Tibial artery (tissue), 4 donors: ENCODE data around the gene ABHD18.
"Not testable (repeated sequence)": the region's sequence is repeated elsewhere in the genome, so short reads cannot be mapped to it uniquely, and the experiment has no call there.

Experiments
- DNase-seq, 2 donors: peaks; one replicate each; pipeline ENCODE4 v3.0.0-alpha.2; 2019
- H3K27ac ChIP-seq, 2 donors: fragments of 200-600 bp; sonication (generic) in 1 of 2; 1 replicate in 1 of 2; 2 replicates in 1 of 2; pipeline ENCODE4 v1.5.1; 2018 to 2019; ENCODE audit warnings: mild to moderate bottlenecking in 1 of 2
- H3K27me3 ChIP-seq, 2 donors: fragments of 200-600 bp; sonication (generic) in 1 of 2; one replicate each; pipeline versions ENCODE4 v1.5.1 to v1.6.0; 2016 to 2019
- H3K36me3 ChIP-seq, 3 donors: fragments of 200-600 bp; sonication (generic) in 2 of 3; one replicate each; pipeline ENCODE4 v1.5.1; 2016 to 2019; ENCODE audit warnings: mild to moderate bottlenecking in 2 of 3
- H3K4me1 ChIP-seq, 4 donors: fragments of 200-600 bp; sonication (generic) in 2 of 4; 1 replicate in 3 of 4; 2 replicates in 1 of 4; pipeline ENCODE4 v1.5.1; 2016 to 2019
- H3K4me3 ChIP-seq, 2 donors: fragments of 200-600 bp; sonication (generic) in 1 of 2; 1 replicate in 1 of 2; 2 replicates in 1 of 2; pipeline ENCODE4 v1.5.1; 2018 to 2019; ENCODE audit warnings: mild to moderate bottlenecking in 2 of 2
- H3K9me3 ChIP-seq, 3 donors: fragments of 200-600 bp; sonication (generic) in 1 of 3; one replicate each; pipeline ENCODE4 v1.5.1; 2016 to 2019
- intact Hi-C: fragments of 100-400 bp; cut with DNase I; formaldehyde crosslinking; loops from one replicate; pipeline ENCODE4 v1.15.0; 2023; ENCODE audit warnings: low total_unique reads
- TF ChIP-seq, protein P1 (sequence below), 2 experiments: fragments of 200-600 bp in 1 of 2; fragments of 450-650 bp in 1 of 2; IDR thresholded peaks; one replicate each; pipeline ENCODE4 v1.5.1; 2017 to 2019; ENCODE audit warnings: antibody characterized with exemption in 2 of 2, mild to moderate bottlenecking in 1 of 2, moderate library complexity in 1 of 2

The ABHD18 gene

DNA sequence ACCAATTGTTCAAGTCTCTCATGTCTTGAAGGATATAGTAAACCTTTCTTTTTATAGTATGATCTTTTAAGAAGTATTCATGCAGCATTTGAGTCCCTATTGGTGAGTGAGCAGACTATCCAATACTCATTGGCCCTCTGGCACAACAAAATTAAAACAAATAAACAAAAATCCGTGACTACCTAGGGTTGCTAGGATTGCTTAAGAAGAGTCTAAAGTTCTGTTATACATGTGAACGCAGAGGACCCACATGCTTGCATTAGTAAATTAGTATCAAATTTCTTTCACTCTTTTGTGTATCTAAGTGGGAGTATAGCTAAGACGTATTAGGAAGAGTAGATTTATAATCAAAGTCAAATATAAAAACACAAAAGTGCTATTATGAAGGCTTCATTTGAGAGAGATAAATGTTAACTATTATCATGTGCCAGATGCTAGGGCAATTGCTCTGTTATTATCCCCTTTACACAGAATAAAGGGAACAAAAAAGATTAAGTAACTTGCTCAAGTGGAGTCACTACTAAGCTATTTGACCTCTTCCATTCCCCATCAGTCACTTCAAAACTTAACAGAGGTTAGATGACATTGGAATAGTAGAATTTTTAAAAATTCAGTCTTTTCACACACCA is 66.7 kb downstream of the ABHD18 start:
- Histone ChIP-seq H3K9me3 (no peaks in the 10 kb centered on the region), H3K36me3 (peaks cover 21 to 49% (median 30%) of the 10 kb centered on the region in 3 donors), H3K27me3 (no peaks in the 10 kb centered on the region), H3K27ac (no peak overlapping the region), H3K4me3 (no peak overlapping the region), H3K4me1 (no peaks in the 10 kb centered on the region)
- intact Hi-C loops, result no loop called here
- no peak for DNase-seq
- TF ChIP-seq, protein P1, sequence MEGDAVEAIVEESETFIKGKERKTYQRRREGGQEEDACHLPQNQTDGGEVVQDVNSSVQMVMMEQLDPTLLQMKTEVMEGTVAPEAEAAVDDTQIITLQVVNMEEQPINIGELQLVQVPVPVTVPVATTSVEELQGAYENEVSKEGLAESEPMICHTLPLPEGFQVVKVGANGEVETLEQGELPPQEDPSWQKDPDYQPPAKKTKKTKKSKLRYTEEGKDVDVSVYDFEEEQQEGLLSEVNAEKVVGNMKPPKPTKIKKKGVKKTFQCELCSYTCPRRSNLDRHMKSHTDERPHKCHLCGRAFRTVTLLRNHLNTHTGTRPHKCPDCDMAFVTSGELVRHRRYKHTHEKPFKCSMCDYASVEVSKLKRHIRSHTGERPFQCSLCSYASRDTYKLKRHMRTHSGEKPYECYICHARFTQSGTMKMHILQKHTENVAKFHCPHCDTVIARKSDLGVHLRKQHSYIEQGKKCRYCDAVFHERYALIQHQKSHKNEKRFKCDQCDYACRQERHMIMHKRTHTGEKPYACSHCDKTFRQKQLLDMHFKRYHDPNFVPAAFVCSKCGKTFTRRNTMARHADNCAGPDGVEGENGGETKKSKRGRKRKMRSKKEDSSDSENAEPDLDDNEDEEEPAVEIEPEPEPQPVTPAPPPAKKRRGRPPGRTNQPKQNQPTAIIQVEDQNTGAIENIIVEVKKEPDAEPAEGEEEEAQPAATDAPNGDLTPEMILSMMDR (IDR thresholded peaks at IDR 0.05), result no peak

DNA sequence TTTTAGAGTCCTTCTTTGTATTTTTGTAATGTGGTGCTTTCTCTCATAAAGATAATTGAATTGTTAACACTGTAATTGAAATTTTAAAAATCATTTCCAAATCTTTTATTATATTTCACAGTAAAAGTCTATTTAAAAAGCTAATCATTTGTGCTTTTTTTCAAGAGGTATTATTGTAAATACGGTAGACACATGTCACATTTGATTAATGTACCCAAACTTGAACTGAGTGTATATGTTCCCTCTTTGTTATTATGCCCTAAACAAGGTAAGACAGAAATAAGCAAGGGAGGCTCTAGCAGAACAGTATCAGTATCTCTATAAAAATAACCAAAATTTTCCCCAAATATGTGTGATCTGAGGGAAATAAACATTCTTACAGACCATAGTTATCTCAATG is 74.4 kb downstream of the ABHD18 start:
- TF ChIP-seq, protein P1 (IDR thresholded peaks at IDR 0.05), result no peak
- DNase-seq, result no peak
- Histone ChIP-seq H3K4me1 (no peaks in the 10 kb centered on the region), H3K27ac (no peak overlapping the region), H3K4me3 (no peak overlapping the region), H3K36me3 (no peaks in the 10 kb centered on the region), H3K27me3 (no peaks in the 10 kb centered on the region), H3K9me3 (no peaks in the 10 kb centered on the region)
- intact Hi-C loops, result no loop called here

DNA sequence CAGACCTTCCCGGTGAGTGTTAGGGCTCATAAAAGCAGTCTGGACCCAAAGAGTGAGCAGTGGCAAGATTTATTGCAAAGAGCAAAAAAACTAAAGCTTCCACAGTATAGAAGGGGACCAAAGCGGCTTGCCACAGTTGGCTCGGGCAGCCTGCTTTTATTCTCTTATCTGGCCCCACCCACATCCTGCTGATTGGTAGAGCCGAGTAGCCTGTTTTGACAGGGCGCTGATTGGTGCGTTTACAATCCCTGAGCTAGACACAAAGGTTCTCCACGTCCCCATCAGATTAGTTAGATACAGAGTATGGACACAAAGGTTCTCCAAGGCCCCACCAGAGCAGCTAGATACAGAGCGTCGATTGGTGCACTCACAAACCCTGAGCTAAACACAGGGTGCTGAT is 81.8 kb downstream of the ABHD18 start:
- H3K27ac ChIP-seq, H3K27me3 ChIP-seq, intact Hi-C loops, H3K9me3 ChIP-seq, H3K4me1 ChIP-seq, H3K36me3 ChIP-seq, H3K4me3 ChIP-seq, DNase-seq: not testable (repeated sequence)

DNA sequence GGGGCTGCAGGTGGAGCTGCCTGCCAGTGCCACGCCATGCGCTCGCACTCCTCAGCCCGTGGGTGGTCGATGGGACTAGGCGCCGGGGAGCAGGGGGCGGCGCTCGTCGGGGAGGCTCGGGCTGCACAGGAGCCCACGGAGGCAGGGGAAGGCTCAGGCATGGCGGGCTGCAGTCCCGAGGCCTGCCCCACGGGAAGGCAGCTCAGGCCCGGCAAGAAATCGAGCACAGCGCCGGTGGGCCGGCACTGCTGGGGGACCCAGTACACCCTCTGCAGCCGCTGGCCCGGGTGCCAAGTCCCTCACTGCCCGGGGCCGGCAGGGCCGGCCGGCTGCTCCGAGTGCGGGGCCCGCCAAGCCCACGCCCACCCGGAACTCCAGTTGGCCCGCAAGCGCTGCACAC is 82.3 kb downstream of the ABHD18 start:
- H3K9me3 ChIP-seq, H3K4me3 ChIP-seq, DNase-seq, H3K36me3 ChIP-seq, intact Hi-C loops, H3K4me1 ChIP-seq, H3K27me3 ChIP-seq, H3K27ac ChIP-seq: not testable (repeated sequence)

DNA sequence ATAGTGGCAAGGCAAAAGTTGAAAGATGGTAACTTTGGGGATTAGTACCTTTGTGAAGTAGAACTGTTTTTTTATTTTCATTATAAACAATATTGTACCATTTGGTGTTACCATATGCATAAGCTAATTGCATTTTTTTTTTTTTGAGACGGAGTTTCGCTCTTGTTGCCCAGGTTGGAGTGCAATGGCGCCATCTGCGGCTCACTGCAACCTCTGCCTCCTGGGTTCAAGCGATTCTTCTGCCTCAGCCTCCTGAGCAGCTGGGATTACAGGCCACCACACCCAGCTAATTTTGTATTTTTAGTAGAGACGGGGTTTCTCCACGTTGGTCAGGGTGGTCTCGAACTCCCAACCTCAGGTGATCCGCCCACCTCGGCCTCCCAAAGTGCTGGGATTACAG is 86.0 kb downstream of the ABHD18 start:
- H3K9me3 ChIP-seq, intact Hi-C loops, DNase-seq, H3K27me3 ChIP-seq, H3K4me1 ChIP-seq, H3K4me3 ChIP-seq, H3K36me3 ChIP-seq, H3K27ac ChIP-seq: not testable (repeated sequence)

DNA sequence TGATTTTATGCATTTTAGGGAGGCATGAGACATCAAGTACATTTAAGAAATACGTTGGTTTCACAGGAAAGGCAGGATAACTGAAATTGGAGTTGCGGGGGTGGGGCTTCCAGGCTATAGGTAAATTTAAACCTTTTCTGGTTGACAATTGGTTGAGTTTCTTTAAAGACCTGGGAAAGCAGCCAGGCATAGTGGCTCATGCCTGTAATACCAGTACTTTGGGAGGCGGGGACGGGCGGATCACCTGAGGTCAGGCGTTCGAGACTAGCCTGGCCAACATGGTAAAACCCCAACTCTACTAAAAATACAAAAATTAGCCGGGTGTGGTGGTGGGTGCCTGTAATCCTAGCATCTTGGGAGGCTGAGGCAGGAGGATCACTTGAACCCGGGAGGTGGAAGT is 89.7 kb downstream of the ABHD18 start:
- intact Hi-C loops, H3K4me1 ChIP-seq, H3K27ac ChIP-seq, DNase-seq, H3K27me3 ChIP-seq, H3K9me3 ChIP-seq, H3K36me3 ChIP-seq, H3K4me3 ChIP-seq: not testable (repeated sequence)

DNA sequence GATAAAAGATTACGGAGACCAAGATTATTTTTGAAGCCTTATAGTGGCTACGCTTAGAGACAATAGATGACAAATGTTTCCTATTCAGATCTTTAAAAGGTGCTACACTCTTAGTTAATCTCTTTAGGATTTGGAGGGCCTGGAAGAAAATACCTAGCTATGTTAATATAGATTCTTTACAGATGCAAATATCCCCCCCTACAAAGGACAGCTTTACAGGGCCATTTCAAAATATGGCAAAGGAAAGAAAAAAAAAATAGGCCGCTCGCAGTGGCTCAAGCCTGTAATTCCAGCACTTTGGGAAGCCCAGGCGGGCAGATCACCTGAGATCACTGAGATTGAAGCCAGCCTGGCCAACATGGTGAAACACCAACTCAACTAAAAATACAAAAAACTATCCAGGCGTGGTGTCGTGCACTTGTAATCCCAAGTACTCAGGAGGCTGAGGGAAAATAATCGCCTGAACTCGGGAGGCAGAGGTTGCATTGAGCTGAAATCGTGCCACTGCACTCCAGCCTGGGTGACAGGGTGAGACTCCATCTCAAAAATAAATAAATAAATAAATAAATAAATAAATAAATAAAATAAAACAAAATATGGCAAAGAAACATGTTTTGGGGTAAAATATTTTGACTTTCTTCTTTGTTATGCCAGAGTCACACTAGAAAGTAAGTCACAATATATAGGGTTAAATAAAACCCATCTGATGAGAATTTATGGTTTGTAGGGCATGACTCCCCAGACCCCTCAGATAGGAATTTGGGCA is 90.4 kb downstream of the ABHD18 start:
- intact Hi-C loops, H3K4me1 ChIP-seq, DNase-seq, H3K27me3 ChIP-seq, H3K27ac ChIP-seq, H3K4me3 ChIP-seq, H3K36me3 ChIP-seq, H3K9me3 ChIP-seq: not testable (repeated sequence)

DNA sequence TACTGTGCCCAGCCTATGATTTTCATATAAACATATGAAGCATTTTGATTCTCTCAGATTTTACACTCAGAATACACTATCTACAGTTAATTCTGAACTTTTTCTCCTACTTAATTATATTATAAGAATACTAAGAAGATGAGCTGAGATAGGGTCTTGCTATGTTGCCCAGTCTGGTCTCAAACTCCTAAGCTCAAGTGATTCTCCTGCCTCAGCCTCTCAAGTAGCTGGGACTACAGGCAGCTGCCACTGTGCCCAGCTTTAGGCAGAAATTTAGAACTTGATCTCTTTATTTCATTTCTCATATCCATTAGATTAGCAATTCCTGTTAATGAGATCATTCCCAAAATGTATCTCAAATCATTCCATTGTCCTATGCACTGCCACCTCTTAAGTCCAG is 91.2 kb downstream of the ABHD18 start:
- intact Hi-C loops, result no loop called here
- Histone ChIP-seq H3K4me3 (no peak overlapping the region), H3K36me3 (no peaks in the 10 kb centered on the region), H3K27ac (no peak overlapping the region), H3K27me3 (no peaks in the 10 kb centered on the region), H3K4me1 (peaks cover 0 to 6% (median 0%) of the 10 kb centered on the region in 4 donors), H3K9me3 (no peaks in the 10 kb centered on the region)
- TF ChIP-seq, protein P1 (IDR thresholded peaks at IDR 0.05), result no peak
- DNase-seq, result no peak
